SW480 (cell line): Measurements from ENCODE around the gene SLC15A3.
"Not testable (repeated sequence)": the region's sequence is repeated elsewhere in the genome, so short reads cannot be mapped to it uniquely, and the experiment has no call there.

Experiments used
- DNase-seq: peaks from one replicate; pipeline ENCODE4 v3.0.0-alpha.2; 2016; ENCODE audit warnings: low spot score

SLC15A3 gene

GRCh38 chr11:60913793-60914632 is 38.0 kb downstream of the SLC15A3 start, which contains the start of gene TMEM109:
Gene TMEM109 (plus strand): TSS chr11:60914158. CDS start chr11:60919694, 5,536 bp downstream.
- peak; percentile 91 for DNase-seq

- no peak for DNase-seq
Observed at GRCh38 chr11:60912851-60913528, 39.0 kb downstream of the SLC15A3 start.

- no peak for DNase-seq
Observed at GRCh38 chr11:60912223-60912850, 39.6 kb downstream of the SLC15A3 start.

- no peak for DNase-seq
Observed at GRCh38 chr11:60910711-60911380, 41.1 kb downstream of the SLC15A3 start.

- no peak for DNase-seq
Observed at GRCh38 chr11:60910281-60910687, 41.7 kb downstream of the SLC15A3 start.

GRCh38 chr11:60909680-60910280 is 42.2 kb downstream of the SLC15A3 start:
- DNase-seq = not testable (repeated sequence)

- no peak for DNase-seq
Observed at GRCh38 chr11:60908803-60909202, 43.2 kb downstream of the SLC15A3 start.

- peak; percentile 95 for DNase-seq
Observed at GRCh38 chr11:60906132-60906972, 45.6 kb downstream of the SLC15A3 start, which contains the start of gene PRPF19. Gene PRPF19 (minus strand): TSS chr11:60906585. CDS start chr11:60906382, 203 bp downstream.

- peak; percentile 35 for DNase-seq
Observed at GRCh38 chr11:60905551-60906113, 46.3 kb downstream of the SLC15A3 start.

GRCh38 chr11:60905047-60905446 is 46.9 kb downstream of the SLC15A3 start:
- DNase-seq = no peak

GRCh38 chr11:60902625-60903024 is 49.4 kb downstream of the SLC15A3 start:
- no peak for DNase-seq

GRCh38 chr11:60900673-60901404 is 51.1 kb downstream of the SLC15A3 start:
- no peak for DNase-seq

GRCh38 chr11:60899977-60900376 is 52.0 kb downstream of the SLC15A3 start:
- DNase-seq = no peak

- DNase-seq = peak; percentile 62
Observed at GRCh38 chr11:60899046-60899936, 52.7 kb downstream of the SLC15A3 start.

- no peak for DNase-seq
Observed at GRCh38 chr11:60897496-60897895, 54.5 kb downstream of the SLC15A3 start.

GRCh38 chr11:60895687-60896086 is 56.3 kb downstream of the SLC15A3 start:
- DNase-seq = no peak

- no peak for DNase-seq
Observed at GRCh38 chr11:60891103-60891741, 60.8 kb downstream of the SLC15A3 start.

GRCh38 chr11:60890696-60891095 is 61.3 kb downstream of the SLC15A3 start:
- DNase-seq = no peak
